VCaP (cell line): ENCODE results near the gene MSX1.

ENCODE experiments used
- H3K27ac ChIP-seq: fragments of 450-650 bp; 2 replicates; pipeline ENCODE4 v1.5.1; 2017
- TF ChIP-seq, protein P1 (sequence below): fragments of 450-650 bp; conservative IDR thresholded peaks from 2 replicates; pipeline ENCODE4 v1.5.1; 2017; ENCODE audit warnings: mild to moderate bottlenecking, moderate library complexity

The MSX1 gene

DNA sequence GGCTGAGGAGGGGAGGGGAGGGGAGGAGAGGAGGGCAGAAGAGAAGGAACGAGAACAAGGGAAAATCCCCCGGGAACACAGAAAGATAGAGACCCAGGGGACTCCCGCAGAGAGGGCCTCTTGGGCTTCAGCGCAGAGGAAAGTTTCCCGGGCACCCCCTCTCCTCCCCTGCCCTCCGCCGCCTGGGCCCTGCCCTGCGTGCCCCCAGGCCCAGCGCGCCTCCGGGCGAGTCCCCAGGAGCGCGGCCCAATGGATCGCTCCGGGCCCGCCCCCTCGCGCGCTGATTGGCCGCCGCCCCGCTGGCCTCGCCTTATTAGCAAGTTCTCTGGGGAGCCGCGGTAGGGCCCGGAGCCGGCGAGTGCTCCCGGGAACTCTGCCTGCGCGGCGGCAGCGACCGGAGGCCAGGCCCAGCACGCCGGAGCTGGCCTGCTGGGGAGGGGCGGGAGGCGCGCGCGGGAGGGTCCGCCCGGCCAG, at the start of gene MSX1:
MSX1 (plus strand) TSS at position 341 of the 474 bp plus-strand sequence. CDS start 235 bp downstream, outside the sequence.
- peak within 1 kb of the TSS; percentile 65; the same call in 1 of the 2 replicates for H3K27ac ChIP-seq
- TF ChIP-seq, protein P1, sequence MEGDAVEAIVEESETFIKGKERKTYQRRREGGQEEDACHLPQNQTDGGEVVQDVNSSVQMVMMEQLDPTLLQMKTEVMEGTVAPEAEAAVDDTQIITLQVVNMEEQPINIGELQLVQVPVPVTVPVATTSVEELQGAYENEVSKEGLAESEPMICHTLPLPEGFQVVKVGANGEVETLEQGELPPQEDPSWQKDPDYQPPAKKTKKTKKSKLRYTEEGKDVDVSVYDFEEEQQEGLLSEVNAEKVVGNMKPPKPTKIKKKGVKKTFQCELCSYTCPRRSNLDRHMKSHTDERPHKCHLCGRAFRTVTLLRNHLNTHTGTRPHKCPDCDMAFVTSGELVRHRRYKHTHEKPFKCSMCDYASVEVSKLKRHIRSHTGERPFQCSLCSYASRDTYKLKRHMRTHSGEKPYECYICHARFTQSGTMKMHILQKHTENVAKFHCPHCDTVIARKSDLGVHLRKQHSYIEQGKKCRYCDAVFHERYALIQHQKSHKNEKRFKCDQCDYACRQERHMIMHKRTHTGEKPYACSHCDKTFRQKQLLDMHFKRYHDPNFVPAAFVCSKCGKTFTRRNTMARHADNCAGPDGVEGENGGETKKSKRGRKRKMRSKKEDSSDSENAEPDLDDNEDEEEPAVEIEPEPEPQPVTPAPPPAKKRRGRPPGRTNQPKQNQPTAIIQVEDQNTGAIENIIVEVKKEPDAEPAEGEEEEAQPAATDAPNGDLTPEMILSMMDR, result no peak

- TF ChIP-seq, protein P1, result no peak
Observed at GRCh38 chr4:4810092-4810774, 49.2 kb upstream of the MSX1 start.

GRCh38 chr4:4810778-4811177, 48.7 kb upstream of the MSX1 start:
- TF ChIP-seq, protein P1, result no peak
- no peak overlapping the region for H3K27ac ChIP-seq

More at GRCh38 chr4:4810092-4810774, 49.2 kb upstream of the MSX1 start:
- no peak overlapping the region for H3K27ac ChIP-seq

GRCh38 chr4:4812145-4812794, 47.2 kb upstream of the MSX1 start:
- no peak overlapping the region for H3K27ac ChIP-seq

GRCh38 chr4:4818415-4819212, 40.9 kb upstream of the MSX1 start:
- TF ChIP-seq, protein P1, result no peak
- H3K27ac ChIP-seq, result no peak overlapping the region

More at GRCh38 chr4:4812145-4812794, 47.2 kb upstream of the MSX1 start:
- TF ChIP-seq, protein P1, result no peak

- TF ChIP-seq, protein P1, result no peak
- H3K27ac ChIP-seq, result no peak overlapping the region
Observed at GRCh38 chr4:4819213-4819606, 40.3 kb upstream of the MSX1 start.

DNA sequence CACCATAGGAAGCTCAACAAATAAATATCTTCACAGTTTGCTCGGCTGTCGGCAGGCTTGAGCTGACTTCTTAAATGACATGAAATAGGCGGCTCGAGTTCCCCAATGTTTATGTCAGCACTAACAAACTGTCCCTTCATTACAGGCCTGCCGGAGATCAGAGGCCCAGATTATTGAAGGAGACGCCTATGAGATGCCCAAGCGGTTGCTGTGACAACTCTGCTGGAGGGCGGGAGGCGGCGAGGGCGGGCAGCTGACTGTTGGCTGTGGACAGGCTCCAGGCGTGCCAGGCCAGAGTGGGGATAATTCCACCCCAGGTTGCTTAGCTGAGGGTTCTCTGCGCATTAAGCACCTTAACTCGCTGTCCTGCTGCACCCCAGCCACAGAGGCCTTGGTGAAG, 39.2 kb upstream of the MSX1 start:
- H3K27ac ChIP-seq, result no peak overlapping the region
- TF ChIP-seq, protein P1, result no peak
